ENCODE data around the gene TMEM179.

DNA sequence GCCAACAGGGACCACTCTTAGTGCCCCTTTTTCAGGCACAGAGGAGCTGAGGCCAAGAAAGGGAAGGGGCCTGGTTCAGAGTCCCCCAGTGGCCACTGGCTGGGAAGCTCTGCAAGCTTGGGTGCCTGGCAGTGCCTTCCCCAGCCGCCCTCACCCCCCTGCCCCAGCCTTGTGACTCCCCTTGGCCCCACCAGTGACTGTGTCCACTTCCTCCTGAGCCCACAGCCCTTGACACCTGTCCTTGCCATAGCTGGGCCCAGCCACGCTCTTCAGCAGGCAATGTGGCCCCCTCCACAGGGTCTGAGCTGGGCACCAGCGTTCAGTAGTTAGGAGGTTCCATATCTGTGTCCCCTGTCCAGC is 44.0 kb downstream of the TMEM179 start:
- TF ChIP-seq CTCF (IDR thresholded peaks at IDR 0.05 in 4 of 5, conservative IDR thresholded peaks at IDR 0.05 in 1 of 5) (no peak), POLR2A (IDR thresholded peaks at IDR 0.05) (no peak)
